Daoy (cell line): ENCODE measurements around the gene DAB2. TPM values are rescaled to one million over a fixed set of nuclear protein-coding genes. Genes with fewer than 3 reads are reported as not detected.

Experiments used
- DNase-seq: peaks from one replicate; pipeline ENCODE4 v3.0.0-alpha.2; 2015; ENCODE audit warnings: low read depth
- total RNA-seq: library from RNA; depleted of rRNA; stranded (reverse); fragments of >200 nt; shearing (Covaris generic); gene quantifications from 2 replicates; pipeline ENCODE4 v1.2.3, GENCODE V29; 2014

Gene DAB2
- total RNA-seq, 1 experiment from 2014 or later = 8.3 TPM

GRCh38 chr5:39381376-39381775 is 43.4 kb downstream of the DAB2 start:
- DNase-seq = no peak

GRCh38 chr5:39379693-39380092 is 45.1 kb downstream of the DAB2 start:
- DNase-seq = no peak

DNA sequence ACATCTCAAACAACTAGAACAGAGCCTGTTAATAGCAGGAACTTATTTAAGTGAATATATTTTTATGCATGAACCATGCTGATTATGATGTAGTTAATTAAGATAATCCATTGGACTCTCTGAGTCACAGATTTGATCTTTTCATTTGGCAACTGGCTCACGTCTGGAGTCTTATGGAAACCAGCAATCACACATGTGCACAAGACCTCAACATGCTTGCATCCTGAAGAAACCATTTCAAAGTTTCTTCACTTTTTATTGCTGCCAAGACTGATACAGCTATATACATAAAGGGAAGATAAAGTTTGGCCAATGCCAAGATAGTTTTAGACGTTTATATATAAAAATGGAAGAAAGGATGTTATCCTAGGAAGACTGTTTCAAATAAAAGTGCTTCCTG is 47.2 kb downstream of the DAB2 start:
- no peak for DNase-seq

DNA sequence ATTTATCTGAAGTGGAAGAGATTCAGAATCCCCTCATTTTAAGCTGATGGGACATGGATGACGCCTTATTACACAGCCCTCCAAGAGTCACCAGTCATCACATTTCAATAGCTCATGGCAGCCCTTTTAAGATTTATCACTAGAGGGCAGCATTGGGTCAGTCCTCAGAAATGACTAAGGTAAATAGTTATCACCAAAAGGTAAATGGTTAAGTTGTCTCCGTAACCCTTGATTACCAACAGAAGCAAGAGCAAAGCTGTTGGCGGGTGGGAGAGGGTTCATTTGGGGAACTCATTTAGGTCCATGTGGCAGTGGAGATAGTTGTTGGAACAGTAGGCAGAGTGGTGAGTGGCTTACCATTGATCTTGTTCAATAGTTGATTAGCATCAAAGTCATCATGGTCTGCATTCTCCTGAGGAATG is 48.5 kb downstream of the DAB2 start:
- peak; percentile 40 for DNase-seq

GRCh38 chr5:39373791-39374190 is 51.0 kb downstream of the DAB2 start:
- no peak for DNase-seq

GRCh38 chr5:39371367-39371635 is 53.5 kb downstream of the DAB2 start:
- DNase-seq = no peak

- no peak for DNase-seq
Observed at GRCh38 chr5:39370555-39371366, 54.0 kb downstream of the DAB2 start.

- DNase-seq = no peak
Observed at GRCh38 chr5:39369123-39369815, 55.5 kb downstream of the DAB2 start.

- no peak for DNase-seq
Observed at GRCh38 chr5:39368116-39368515, 56.7 kb downstream of the DAB2 start.

DNA sequence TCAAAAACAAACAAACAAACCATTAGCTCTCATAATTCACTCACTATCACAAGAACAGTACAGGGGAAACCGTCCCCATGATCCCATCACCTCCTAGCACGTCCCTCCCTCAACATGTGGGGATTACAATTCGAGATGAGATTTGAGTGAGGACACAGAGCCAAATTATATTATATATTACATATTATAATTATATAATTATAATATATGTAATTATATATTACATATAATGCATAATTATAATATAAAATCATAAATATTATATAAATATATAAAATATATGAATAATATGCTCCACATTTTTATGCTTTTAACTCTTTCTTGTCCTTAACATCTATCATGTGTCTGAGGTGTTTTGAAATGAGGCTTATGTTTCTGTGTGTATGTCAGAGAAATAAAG is 57.1 kb downstream of the DAB2 start:
- no peak for DNase-seq

- no peak for DNase-seq
Observed at GRCh38 chr5:39364367-39364766, 60.4 kb downstream of the DAB2 start, which contains the start of gene C9. TSS of gene C9 (minus strand) at chr5:39364495. CDS start at chr5:39364464, 31 bp downstream.

DNA sequence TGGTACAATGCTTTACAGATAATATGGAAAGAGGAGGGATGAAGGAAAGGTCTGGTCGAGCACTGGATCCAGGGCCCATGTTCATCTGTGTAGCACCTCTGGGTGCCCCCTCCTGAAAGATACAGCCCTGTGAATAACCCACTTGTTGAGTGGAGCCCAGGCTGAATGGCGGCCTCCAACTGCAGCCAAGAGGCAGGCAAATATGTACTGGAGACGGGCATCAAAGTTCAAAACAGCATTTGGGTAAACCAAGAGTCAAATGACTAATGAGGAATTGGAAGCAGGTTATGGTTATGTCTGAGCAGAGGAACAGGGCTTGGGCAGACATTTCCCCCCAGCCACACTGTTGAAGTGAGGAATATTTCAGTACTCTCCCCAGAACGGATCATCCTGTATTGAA is 61.6 kb downstream of the DAB2 start:
- no peak for DNase-seq

DNA sequence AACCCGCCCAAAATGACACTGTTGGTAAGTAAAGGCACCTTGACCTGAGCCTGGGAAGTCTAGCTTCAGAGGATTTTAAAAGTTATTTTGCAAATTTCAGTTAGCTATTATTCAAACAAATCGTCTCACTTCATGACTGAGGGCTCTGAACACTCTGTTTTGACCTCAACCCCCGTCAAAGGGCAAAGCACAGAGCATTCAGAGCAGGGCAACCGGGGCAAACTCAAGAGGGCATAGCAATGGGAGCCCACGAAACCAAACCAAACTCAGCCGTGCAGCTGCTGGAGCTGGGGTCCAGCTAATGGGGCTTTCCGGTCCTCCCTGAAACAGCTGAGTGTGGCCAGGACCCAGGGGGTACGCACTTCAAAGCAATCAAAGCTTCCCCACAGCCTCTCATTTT is 62.1 kb downstream of the DAB2 start:
- DNase-seq = no peak

- DNase-seq = no peak
Observed at GRCh38 chr5:39361306-39361705, 63.5 kb downstream of the DAB2 start.

GRCh38 chr5:39360471-39361111 is 64.2 kb downstream of the DAB2 start:
- no peak for DNase-seq

DNA sequence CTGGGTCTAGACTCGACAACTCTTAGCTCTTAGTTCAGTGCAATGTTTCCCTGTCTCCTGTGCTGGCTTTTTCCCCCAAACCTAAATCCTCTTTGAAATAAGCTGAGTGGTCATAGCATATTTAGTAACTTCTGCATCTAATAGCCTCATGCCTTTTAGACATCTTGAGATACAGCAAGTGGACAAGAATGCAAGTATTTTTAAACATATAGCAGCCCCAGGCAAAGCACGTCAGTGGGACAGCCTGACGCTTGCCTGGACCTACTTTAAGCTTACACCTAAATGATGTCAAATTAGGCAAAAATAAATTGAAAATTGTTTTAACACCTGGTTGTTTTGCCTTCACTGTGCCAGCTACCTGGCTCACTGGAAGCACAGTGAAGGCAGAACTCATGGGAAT is 68.5 kb downstream of the DAB2 start:
- no peak for DNase-seq

DNA sequence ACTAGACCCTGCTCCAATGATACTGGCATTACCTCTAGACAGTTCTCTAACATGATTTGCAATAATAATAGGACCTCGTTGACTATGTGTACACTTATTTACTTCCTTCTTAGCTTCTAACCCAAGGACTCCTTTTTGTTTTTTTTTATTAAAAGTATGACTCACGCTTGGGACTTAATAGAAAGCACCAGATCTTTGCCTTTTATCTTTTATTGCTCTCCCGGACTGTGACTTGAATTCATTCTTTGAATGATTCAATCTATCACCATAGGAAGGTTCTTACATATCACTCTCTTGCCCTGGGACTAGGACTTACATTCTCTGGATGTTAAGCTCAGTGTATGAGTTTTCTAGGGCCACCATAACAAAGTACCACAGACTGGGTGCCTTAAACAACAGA is 69.5 kb downstream of the DAB2 start:
- no peak for DNase-seq

DNA sequence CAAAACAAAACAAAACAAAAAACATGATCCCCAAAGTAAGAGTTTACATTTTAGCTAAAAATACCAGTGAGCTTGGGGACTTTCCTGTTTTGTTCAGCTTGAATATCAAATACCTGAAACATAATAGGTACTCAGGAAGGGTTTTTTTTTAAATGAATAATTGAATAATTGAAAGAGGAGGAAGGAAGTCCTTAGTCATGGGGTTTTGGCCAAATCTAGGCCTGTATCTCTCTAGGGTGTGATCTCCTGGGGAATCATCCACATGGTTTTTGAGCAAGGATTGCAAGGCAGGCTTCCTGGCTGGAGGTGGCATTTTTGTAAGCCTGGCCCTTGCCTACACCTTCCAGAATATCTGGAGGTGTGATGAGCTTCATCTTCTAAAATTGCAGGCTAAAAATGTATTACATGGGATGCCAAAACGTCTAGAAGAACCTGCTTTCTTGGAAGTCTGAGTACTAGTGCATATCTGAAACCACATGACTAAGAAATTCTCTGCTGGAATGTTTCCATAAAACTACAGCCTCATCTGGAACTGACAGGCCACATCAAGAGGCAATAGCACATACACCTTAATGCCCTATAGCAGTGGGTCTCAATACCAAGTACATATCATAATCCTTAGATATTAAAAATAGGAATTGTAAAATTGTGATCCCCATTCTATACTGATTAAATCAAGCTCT is 70.9 kb downstream of the DAB2 start:
- no peak for DNase-seq

GRCh38 chr5:39352951-39353350 is 71.8 kb downstream of the DAB2 start:
- no peak for DNase-seq

DNA sequence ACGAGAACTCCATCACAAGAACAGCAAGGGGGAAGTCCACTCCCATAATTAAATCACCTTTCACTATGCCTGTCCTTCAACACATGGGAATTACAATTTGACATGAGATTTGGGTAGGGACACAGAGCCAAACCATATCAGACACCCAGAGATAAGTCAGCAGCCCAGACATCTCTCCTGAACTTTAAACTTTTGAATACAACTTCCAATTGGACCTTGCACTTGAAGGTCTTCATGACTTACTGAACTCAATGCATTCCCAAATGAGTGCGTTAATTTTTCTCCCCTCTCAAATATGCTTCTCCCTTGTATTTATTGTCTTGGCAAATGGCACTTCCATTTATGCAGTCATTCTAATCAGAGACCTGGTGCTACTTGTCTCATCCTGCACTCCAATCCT is 72.6 kb downstream of the DAB2 start:
- DNase-seq = no peak

GRCh38 chr5:39349484-39349883 is 75.3 kb downstream of the DAB2 start:
- no peak for DNase-seq

- DNase-seq = no peak
Observed at GRCh38 chr5:39342460-39342859, 82.3 kb downstream of the DAB2 start.
